HEK293 (cell line): ENCODE measurements around the gene ZNF780B.

Experiments used
- GLI4 ChIP-seq: fragments of 450-650 bp; formaldehyde crosslinking; IDR thresholded peaks from 2 replicates; pipeline ENCODE4 v1.5.1; 2016; ENCODE audit warnings: missing biosample characterization, missing genetic modification characterization
- GLIS1 ChIP-seq: fragments of 450-650 bp; formaldehyde crosslinking; IDR thresholded peaks from 2 replicates; pipeline ENCODE4 v1.5.1; 2016; ENCODE audit warnings: missing biosample characterization, missing genetic modification characterization
- OVOL3 ChIP-seq: fragments of 450-650 bp; formaldehyde crosslinking; IDR thresholded peaks from 2 replicates; pipeline ENCODE4 v1.5.1; 2016; ENCODE audit warnings: missing biosample characterization, missing genetic modification characterization
- ZNF19 ChIP-seq: fragments of 450-650 bp; formaldehyde crosslinking; IDR thresholded peaks from 2 replicates; pipeline ENCODE4; 2016; ENCODE audit warnings: missing biosample characterization, missing genetic modification characterization, low read depth
- ZNF302 ChIP-seq: fragments of 450-650 bp; formaldehyde crosslinking; IDR thresholded peaks from 2 replicates; pipeline ENCODE4 v1.5.1; 2016; ENCODE audit warnings: missing biosample characterization, missing genetic modification characterization, low read depth
- ZNF335 ChIP-seq: fragments of 450-650 bp; formaldehyde crosslinking; conservative IDR thresholded peaks from 2 replicates; pipeline ENCODE4 v1.5.1; 2016; ENCODE audit warnings: missing biosample characterization, missing genetic modification characterization
- ZNF366 ChIP-seq: fragments of 450-650 bp; formaldehyde crosslinking; conservative IDR thresholded peaks from 2 replicates; pipeline ENCODE4 v1.5.1; 2016; ENCODE audit warnings: missing biosample characterization, missing genetic modification characterization
- ZNF404 ChIP-seq: fragments of 450-650 bp; formaldehyde crosslinking; IDR thresholded peaks from 2 replicates; pipeline ENCODE4 v1.5.1; 2017; ENCODE audit warnings: missing biosample characterization, missing genetic modification characterization
- ZNF416 ChIP-seq: fragments of 450-650 bp; formaldehyde crosslinking; IDR thresholded peaks from 2 replicates; pipeline ENCODE4 v1.5.1; 2016; ENCODE audit warnings: missing biosample characterization, missing genetic modification characterization
- ZNF423 ChIP-seq: fragments of 450-650 bp; formaldehyde crosslinking; IDR thresholded peaks from 2 replicates; pipeline ENCODE4 v1.5.1; 2016; ENCODE audit warnings: missing biosample characterization, missing genetic modification characterization
- ZNF426 ChIP-seq: fragments of 450-650 bp; formaldehyde crosslinking; IDR thresholded peaks from 2 replicates; pipeline ENCODE4 v1.5.1; 2017; ENCODE audit warnings: missing biosample characterization, missing genetic modification characterization, mild to moderate bottlenecking, inconsistent platforms, moderate library complexity
- ZNF501 ChIP-seq: fragments of 450-650 bp; formaldehyde crosslinking; IDR thresholded peaks from 2 replicates; pipeline ENCODE4 v1.5.1; 2016; ENCODE audit warnings: missing biosample characterization, missing genetic modification characterization
- ZNF548 ChIP-seq: fragments of 450-650 bp; formaldehyde crosslinking; IDR thresholded peaks from 2 replicates; pipeline ENCODE4 v1.5.1; 2016; ENCODE audit warnings: missing biosample characterization, missing genetic modification characterization
- ZNF549 ChIP-seq: fragments of 450-650 bp; IDR thresholded peaks from 2 replicates; pipeline ENCODE4 v1.5.1; 2018; ENCODE audit warnings: missing biosample characterization, missing genetic modification characterization, mild to moderate bottlenecking, inconsistent platforms, moderate library complexity
- ZNF623 ChIP-seq: fragments of 450-650 bp; formaldehyde crosslinking; IDR thresholded peaks from 2 replicates; pipeline ENCODE4 v1.5.1; 2016; ENCODE audit warnings: missing biosample characterization, missing genetic modification characterization
- ZNF624 ChIP-seq: fragments of 450-650 bp; formaldehyde crosslinking; IDR thresholded peaks from 2 replicates; pipeline ENCODE4 v1.5.1; 2017; ENCODE audit warnings: missing biosample characterization, missing genetic modification characterization
- ZNF654 ChIP-seq: fragments of 450-650 bp; formaldehyde crosslinking; IDR thresholded peaks from 2 replicates; pipeline ENCODE4 v1.5.1; 2016; ENCODE audit warnings: low read depth, missing biosample characterization, missing genetic modification characterization
- ZNF664 ChIP-seq: fragments of 450-650 bp; formaldehyde crosslinking; IDR thresholded peaks from 2 replicates; pipeline ENCODE4 v1.5.1; 2016; ENCODE audit warnings: missing biosample characterization, missing genetic modification characterization
- ZNF677 ChIP-seq: fragments of 450-650 bp; IDR thresholded peaks from 2 replicates; pipeline ENCODE4 v1.5.0; 2018; ENCODE audit warnings: missing biosample characterization, mild to moderate bottlenecking, missing genetic modification characterization, moderate library complexity
- TF ChIP-seq, protein P1 (sequence below): fragments of 450-650 bp; formaldehyde crosslinking; IDR thresholded peaks from 2 replicates; pipeline ENCODE4 v1.5.1; 2017; ENCODE audit warnings: missing biosample characterization, missing genetic modification characterization
- TF ChIP-seq, protein P2 (sequence below): fragments of 450-650 bp; formaldehyde crosslinking; IDR thresholded peaks from 2 replicates; pipeline ENCODE4 v1.5.1; 2016; ENCODE audit warnings: missing biosample characterization, missing genetic modification characterization
- TF ChIP-seq, protein P3 (sequence below): sonication (generic); formaldehyde crosslinking; IDR thresholded peaks from 2 replicates; pipeline ENCODE4 v1.8.1; 2022; ENCODE audit warnings: mild to moderate bottlenecking, moderate library complexity, missing genetic modification reagents
- TF ChIP-seq, protein P4 (sequence below): fragments of 450-650 bp; formaldehyde crosslinking; IDR thresholded peaks from 2 replicates; pipeline ENCODE4 v1.5.1; 2017; ENCODE audit warnings: missing biosample characterization, missing genetic modification characterization
- TF ChIP-seq, protein P5 (sequence below): fragments of 450-650 bp; formaldehyde crosslinking; IDR thresholded peaks from 2 replicates; pipeline ENCODE4 v1.5.1; 2016; ENCODE audit warnings: missing biosample characterization, missing genetic modification characterization
- TF ChIP-seq, protein P6 (sequence below): fragments of 450-650 bp; formaldehyde crosslinking; IDR thresholded peaks from 2 replicates; pipeline ENCODE4 v1.5.1; 2016; ENCODE audit warnings: missing biosample characterization, missing genetic modification characterization
- TF ChIP-seq, protein P7 (sequence below): fragments of 450-650 bp; formaldehyde crosslinking; IDR thresholded peaks from 2 replicates; pipeline ENCODE4 v1.5.1; 2016; ENCODE audit warnings: missing biosample characterization, missing genetic modification characterization
- TF ChIP-seq, protein P8 (sequence below): fragments of 450-650 bp; formaldehyde crosslinking; IDR thresholded peaks from 2 replicates; pipeline ENCODE4 v1.5.1; 2017; ENCODE audit warnings: missing biosample characterization, missing genetic modification characterization

Gene ZNF780B

DNA sequence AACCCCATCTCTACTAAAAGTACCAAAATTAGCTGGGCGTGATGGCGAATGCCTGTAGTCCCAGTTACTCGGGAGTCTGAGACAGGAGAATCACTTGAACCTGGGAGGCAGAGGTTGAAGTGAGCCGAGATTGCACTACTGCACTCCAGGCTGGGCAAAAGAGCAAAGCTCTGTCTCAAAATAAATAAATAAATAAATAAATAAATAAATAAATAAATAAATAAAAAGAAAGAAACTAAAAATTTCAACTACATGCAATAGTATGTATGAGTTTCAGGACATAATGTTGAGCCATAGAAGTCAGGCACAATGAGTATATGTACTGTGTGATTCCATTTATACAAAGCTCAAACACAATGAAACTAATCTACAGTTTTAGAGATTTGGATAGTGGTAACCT, 47.6 kb upstream of the ZNF780B start (continued):
- TF ChIP-seq ZNF366: peak; percentile 65
- peak; percentile 75; the same call in 1 of the 2 replicates for TF ChIP-seq OVOL3 (tag by site-specific recombination)
- TF ChIP-seq ZNF335: no peak
- TF ChIP-seq, protein P1, sequence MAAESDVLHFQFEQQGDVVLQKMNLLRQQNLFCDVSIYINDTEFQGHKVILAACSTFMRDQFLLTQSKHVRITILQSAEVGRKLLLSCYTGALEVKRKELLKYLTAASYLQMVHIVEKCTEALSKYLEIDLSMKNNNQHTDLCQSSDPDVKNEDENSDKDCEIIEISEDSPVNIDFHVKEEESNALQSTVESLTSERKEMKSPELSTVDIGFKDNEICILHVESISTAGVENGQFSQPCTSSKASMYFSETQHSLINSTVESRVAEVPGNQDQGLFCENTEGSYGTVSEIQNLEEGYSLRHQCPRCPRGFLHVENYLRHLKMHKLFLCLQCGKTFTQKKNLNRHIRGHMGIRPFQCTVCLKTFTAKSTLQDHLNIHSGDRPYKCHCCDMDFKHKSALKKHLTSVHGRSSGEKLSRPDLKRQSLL (tag by site-specific recombination): no peak
- TF ChIP-seq GLIS1 (tag by site-specific recombination): 0 out of 2 replicates have a peak, but pooled peaks have one; percentile 11
- no peak for TF ChIP-seq ZNF416 (tag by site-specific recombination)
- TF ChIP-seq ZNF654 (tag by site-specific recombination): peak; percentile 61
- TF ChIP-seq, protein P2, sequence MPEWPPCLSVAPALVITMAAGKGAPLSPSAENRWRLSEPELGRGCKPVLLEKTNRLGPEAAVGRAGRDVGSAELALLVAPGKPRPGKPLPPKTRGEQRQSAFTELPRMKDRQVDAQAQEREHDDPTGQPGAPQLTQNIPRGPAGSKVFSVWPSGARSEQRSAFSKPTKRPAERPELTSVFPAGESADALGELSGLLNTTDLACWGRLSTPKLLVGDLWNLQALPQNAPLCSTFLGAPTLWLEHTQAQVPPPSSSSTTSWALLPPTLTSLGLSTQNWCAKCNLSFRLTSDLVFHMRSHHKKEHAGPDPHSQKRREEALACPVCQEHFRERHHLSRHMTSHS (tag by site-specific recombination): no peak
- peak; percentile 79; the same call in 1 of the 2 replicates for TF ChIP-seq ZNF19 (tag by site-specific recombination)
- TF ChIP-seq ZNF423 (tag by site-specific recombination): no peak
- 0 out of 2 replicates have a peak, but pooled peaks have one; percentile 30 for TF ChIP-seq ZNF302 (tag by site-specific recombination)
- peak; percentile 96 for TF ChIP-seq ZNF501 (tag by site-specific recombination)
- TF ChIP-seq ZNF623: peak; percentile 92
- peak; percentile 96 for TF ChIP-seq ZNF664 (tag by site-specific recombination)
- no peak for TF ChIP-seq ZNF549
- no peak for TF ChIP-seq ZNF677
- no peak for TF ChIP-seq GLI4 (tag by site-specific recombination)
- TF ChIP-seq, protein P3, sequence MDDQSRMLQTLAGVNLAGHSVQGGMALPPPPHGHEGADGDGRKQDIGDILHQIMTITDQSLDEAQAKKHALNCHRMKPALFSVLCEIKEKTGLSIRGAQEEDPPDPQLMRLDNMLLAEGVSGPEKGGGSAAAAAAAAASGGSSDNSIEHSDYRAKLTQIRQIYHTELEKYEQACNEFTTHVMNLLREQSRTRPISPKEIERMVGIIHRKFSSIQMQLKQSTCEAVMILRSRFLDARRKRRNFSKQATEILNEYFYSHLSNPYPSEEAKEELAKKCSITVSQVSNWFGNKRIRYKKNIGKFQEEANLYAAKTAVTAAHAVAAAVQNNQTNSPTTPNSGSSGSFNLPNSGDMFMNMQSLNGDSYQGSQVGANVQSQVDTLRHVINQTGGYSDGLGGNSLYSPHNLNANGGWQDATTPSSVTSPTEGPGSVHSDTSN (CRISPR knock-in tag): no peak
- peak; percentile 100 for TF ChIP-seq ZNF426 (tag by site-specific recombination)
- TF ChIP-seq, protein P4, sequence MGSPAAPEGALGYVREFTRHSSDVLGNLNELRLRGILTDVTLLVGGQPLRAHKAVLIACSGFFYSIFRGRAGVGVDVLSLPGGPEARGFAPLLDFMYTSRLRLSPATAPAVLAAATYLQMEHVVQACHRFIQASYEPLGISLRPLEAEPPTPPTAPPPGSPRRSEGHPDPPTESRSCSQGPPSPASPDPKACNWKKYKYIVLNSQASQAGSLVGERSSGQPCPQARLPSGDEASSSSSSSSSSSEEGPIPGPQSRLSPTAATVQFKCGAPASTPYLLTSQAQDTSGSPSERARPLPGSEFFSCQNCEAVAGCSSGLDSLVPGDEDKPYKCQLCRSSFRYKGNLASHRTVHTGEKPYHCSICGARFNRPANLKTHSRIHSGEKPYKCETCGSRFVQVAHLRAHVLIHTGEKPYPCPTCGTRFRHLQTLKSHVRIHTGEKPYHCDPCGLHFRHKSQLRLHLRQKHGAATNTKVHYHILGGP: no peak
- TF ChIP-seq, protein P5, sequence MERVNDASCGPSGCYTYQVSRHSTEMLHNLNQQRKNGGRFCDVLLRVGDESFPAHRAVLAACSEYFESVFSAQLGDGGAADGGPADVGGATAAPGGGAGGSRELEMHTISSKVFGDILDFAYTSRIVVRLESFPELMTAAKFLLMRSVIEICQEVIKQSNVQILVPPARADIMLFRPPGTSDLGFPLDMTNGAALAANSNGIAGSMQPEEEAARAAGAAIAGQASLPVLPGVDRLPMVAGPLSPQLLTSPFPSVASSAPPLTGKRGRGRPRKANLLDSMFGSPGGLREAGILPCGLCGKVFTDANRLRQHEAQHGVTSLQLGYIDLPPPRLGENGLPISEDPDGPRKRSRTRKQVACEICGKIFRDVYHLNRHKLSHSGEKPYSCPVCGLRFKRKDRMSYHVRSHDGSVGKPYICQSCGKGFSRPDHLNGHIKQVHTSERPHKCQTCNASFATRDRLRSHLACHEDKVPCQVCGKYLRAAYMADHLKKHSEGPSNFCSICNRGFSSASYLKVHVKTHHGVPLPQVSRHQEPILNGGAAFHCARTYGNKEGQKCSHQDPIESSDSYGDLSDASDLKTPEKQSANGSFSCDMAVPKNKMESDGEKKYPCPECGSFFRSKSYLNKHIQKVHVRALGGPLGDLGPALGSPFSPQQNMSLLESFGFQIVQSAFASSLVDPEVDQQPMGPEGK (tag by site-specific recombination): no peak
- TF ChIP-seq, protein P6, sequence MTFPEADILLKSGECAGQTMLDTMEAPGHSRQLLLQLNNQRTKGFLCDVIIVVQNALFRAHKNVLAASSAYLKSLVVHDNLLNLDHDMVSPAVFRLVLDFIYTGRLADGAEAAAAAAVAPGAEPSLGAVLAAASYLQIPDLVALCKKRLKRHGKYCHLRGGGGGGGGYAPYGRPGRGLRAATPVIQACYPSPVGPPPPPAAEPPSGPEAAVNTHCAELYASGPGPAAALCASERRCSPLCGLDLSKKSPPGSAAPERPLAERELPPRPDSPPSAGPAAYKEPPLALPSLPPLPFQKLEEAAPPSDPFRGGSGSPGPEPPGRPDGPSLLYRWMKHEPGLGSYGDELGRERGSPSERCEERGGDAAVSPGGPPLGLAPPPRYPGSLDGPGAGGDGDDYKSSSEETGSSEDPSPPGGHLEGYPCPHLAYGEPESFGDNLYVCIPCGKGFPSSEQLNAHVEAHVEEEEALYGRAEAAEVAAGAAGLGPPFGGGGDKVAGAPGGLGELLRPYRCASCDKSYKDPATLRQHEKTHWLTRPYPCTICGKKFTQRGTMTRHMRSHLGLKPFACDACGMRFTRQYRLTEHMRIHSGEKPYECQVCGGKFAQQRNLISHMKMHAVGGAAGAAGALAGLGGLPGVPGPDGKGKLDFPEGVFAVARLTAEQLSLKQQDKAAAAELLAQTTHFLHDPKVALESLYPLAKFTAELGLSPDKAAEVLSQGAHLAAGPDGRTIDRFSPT (tag by site-specific recombination): peak; percentile 49; the same call in 1 of the 2 replicates
- no peak for TF ChIP-seq ZNF548 (tag by site-specific recombination)
- TF ChIP-seq ZNF404 (tag by site-specific recombination): peak; percentile 94; the same call in 1 of the 2 replicates
- TF ChIP-seq, protein P7, sequence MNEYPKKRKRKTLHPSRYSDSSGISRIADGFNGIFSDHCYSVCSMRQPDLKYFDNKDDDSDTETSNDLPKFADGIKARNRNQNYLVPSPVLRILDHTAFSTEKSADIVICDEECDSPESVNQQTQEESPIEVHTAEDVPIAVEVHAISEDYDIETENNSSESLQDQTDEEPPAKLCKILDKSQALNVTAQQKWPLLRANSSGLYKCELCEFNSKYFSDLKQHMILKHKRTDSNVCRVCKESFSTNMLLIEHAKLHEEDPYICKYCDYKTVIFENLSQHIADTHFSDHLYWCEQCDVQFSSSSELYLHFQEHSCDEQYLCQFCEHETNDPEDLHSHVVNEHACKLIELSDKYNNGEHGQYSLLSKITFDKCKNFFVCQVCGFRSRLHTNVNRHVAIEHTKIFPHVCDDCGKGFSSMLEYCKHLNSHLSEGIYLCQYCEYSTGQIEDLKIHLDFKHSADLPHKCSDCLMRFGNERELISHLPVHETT (tag by site-specific recombination): peak; percentile 86
- TF ChIP-seq, protein P8, sequence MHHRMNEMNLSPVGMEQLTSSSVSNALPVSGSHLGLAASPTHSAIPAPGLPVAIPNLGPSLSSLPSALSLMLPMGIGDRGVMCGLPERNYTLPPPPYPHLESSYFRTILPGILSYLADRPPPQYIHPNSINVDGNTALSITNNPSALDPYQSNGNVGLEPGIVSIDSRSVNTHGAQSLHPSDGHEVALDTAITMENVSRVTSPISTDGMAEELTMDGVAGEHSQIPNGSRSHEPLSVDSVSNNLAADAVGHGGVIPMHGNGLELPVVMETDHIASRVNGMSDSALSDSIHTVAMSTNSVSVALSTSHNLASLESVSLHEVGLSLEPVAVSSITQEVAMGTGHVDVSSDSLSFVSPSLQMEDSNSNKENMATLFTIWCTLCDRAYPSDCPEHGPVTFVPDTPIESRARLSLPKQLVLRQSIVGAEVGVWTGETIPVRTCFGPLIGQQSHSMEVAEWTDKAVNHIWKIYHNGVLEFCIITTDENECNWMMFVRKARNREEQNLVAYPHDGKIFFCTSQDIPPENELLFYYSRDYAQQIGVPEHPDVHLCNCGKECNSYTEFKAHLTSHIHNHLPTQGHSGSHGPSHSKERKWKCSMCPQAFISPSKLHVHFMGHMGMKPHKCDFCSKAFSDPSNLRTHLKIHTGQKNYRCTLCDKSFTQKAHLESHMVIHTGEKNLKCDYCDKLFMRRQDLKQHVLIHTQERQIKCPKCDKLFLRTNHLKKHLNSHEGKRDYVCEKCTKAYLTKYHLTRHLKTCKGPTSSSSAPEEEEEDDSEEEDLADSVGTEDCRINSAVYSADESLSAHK: no peak
- no peak for TF ChIP-seq ZNF624 (tag by site-specific recombination)
